IMR-90 (cell line): Measurements from ENCODE around the gene STPG4. TPM values are rescaled to one million over a fixed set of nuclear protein-coding genes. Genes with fewer than 3 reads are reported as not detected.

Source experiments
- ATAC-seq: fragments of 200-7000 bp; cut with Tn5 transposase; 2 replicates; pipeline ENCODE4 v1.9.1; 2020; ENCODE audit warnings: low read depth, mild to moderate bottlenecking, moderate library complexity
- BruUV-seq: library from RNA; stranded (reverse); fragments of 400-500 nt; replicated peaks from 2 replicates; lab custom pipeline; 2021; lab: Mats Ljungman, UMichigan
- CTCF ChIA-PET: fragments of 300-600 bp; formaldehyde crosslinking; extraction: SDS; loops from one replicate; lab custom pipeline; 2021; ENCODE audit warnings: antibody characterized with exemption; lab: Yijun Ruan, JAX
- POLR2A ChIA-PET: fragments of 300-600 bp; sonication (Branson Sonifier 250); formaldehyde crosslinking; loops from one replicate; lab custom pipeline; 2022; ENCODE audit warnings: antibody characterized with exemption; ENCODE audit not compliant: unreplicated experiment; lab: Charles Lee
- DNase-seq: peaks from one replicate; pipeline ENCODE4 v3.0.0; 2013
- H2AFZ ChIP-seq: replicated peaks from 2 replicates; pipeline ENCODE3; 2013; ENCODE audit warnings: low read length, mild to moderate bottlenecking; ENCODE audit not compliant: poor library complexity
- H2AK5ac ChIP-seq: 2 replicates; pipeline ENCODE4 v1.6.1; 2013; ENCODE audit warnings: low read depth, low read length, inconsistent platforms
- H2AK9ac ChIP-seq: replicated peaks from 2 replicates; pipeline ENCODE3; 2013; ENCODE audit warnings: mild to moderate bottlenecking, low read depth, low read length, moderate library complexity; ENCODE audit not compliant: poor library complexity
- H2BK120ac ChIP-seq: 2 replicates; pipeline ENCODE4 v1.6.1; 2013; ENCODE audit warnings: low read depth, low read length, inconsistent platforms
- H2BK15ac ChIP-seq: 3 replicates; pipeline ENCODE4 v1.6.1; 2013; ENCODE audit warnings: low read depth, low read length, inconsistent platforms
- H2BK20ac ChIP-seq: 2 replicates; pipeline ENCODE4 v1.6.1; 2013; ENCODE audit warnings: low read depth, mild to moderate bottlenecking, inconsistent platforms, low read length, moderate library complexity
- H2BK5ac ChIP-seq: 2 replicates; pipeline ENCODE4 v1.6.1; 2013; ENCODE audit warnings: mild to moderate bottlenecking, low read depth, low read length, inconsistent platforms; ENCODE audit not compliant: poor library complexity, severe bottlenecking
- H3K14ac ChIP-seq: replicated peaks from 2 replicates; pipeline ENCODE4 v1.6.1; 2013; ENCODE audit warnings: low read depth, low read length, inconsistent platforms
- H3K18ac ChIP-seq: 2 replicates; pipeline ENCODE4 v1.6.1; 2013; ENCODE audit warnings: low read depth, low read length, control low read depth
- H3K23ac ChIP-seq: 2 replicates; pipeline ENCODE4 v1.6.1; 2013; ENCODE audit warnings: low read depth, low read length, inconsistent platforms
- H3K27ac ChIP-seq: 2 replicates; pipeline ENCODE4 v1.5.1; 2013; ENCODE audit warnings: mild to moderate bottlenecking, control low read depth, low read length; ENCODE audit not compliant: insufficient read depth
- H3K27me3 ChIP-seq: 2 replicates; pipeline ENCODE4 v1.6.1; 2013; ENCODE audit warnings: low read length; ENCODE audit not compliant: control insufficient read depth, insufficient read depth
- H3K36me3 ChIP-seq: 2 replicates; pipeline ENCODE4 v1.6.1; 2013; ENCODE audit warnings: low read length, mixed read lengths; ENCODE audit not compliant: control insufficient read depth, insufficient read depth
- H3K4ac ChIP-seq: 2 replicates; pipeline ENCODE4 v1.6.1; 2013; ENCODE audit warnings: low read depth, low read length, inconsistent platforms
- H3K4me1 ChIP-seq: 2 replicates; pipeline ENCODE4 v1.6.1; 2013; ENCODE audit warnings: low read length, mixed read lengths; ENCODE audit not compliant: control insufficient read depth, insufficient read depth
- H3K4me2 ChIP-seq: 2 replicates; pipeline ENCODE4 v1.6.1; 2013; ENCODE audit warnings: low read depth, mild to moderate bottlenecking, control low read depth, low read length, moderate library complexity
- H3K4me3 ChIP-seq: 2 replicates; pipeline ENCODE4 v1.5.1; 2013; ENCODE audit warnings: low read depth, mild to moderate bottlenecking, control low read depth, low read length, moderate library complexity; ENCODE audit not compliant: insufficient read depth
- H3K56ac ChIP-seq: 2 replicates; pipeline ENCODE4 v1.6.1; 2013; ENCODE audit warnings: low read length, inconsistent platforms; ENCODE audit not compliant: insufficient read depth; ENCODE audit errors: extremely low read depth
- H3K79me1 ChIP-seq, 2 experiments: 2 replicates each; pipeline ENCODE4 v1.6.1; 2013; ENCODE audit warnings: low read length in 2 of 2, inconsistent platforms in 1 of 2, low read depth in 1 of 2
- H3K9ac ChIP-seq: 2 replicates; pipeline ENCODE4 v1.6.1; 2013; ENCODE audit warnings: low read depth, low read length, control low read depth
- H3K9me1 ChIP-seq: 2 replicates; pipeline ENCODE4 v1.6.1; 2013; ENCODE audit warnings: low read length, inconsistent platforms; ENCODE audit not compliant: insufficient read depth
- H3K9me3 ChIP-seq: 2 replicates; pipeline ENCODE4 v1.6.1; 2013; ENCODE audit warnings: low read length; ENCODE audit not compliant: control insufficient read depth, insufficient read depth
- H4K20me1 ChIP-seq: 2 replicates; pipeline ENCODE4 v1.6.1; 2013; ENCODE audit warnings: low read length, inconsistent platforms; ENCODE audit not compliant: insufficient read depth
- H4K5ac ChIP-seq: 2 replicates; pipeline ENCODE4 v1.6.1; 2013; ENCODE audit warnings: mild to moderate bottlenecking, low read depth, low read length, control low read depth
- H4K8ac ChIP-seq, 2 experiments: 2 replicates each; pipeline ENCODE4 v1.6.1; 2013; ENCODE audit warnings: low read depth in 2 of 2, low read length in 2 of 2, control low read depth in 1 of 2, inconsistent platforms in 1 of 2
- H4K91ac ChIP-seq: 2 replicates; pipeline ENCODE4 v1.6.1; 2013; ENCODE audit warnings: low read depth, low read length, inconsistent platforms; ENCODE audit not compliant: insufficient read depth
- WGBS, 2 experiments: methylation state at CpG; one replicate each; pipeline versions ENCODE4 v1.1.5 to v1.1.7; 2013; ENCODE audit warnings: missing lambda C conversion rate in 2 of 2; ENCODE audit not compliant: insufficient read length in 1 of 2; ENCODE audit errors: extremely low coverage in 2 of 2; 5-methylcytosine and 5-hydroxymethylcytosine counted together
- dilution Hi-C: fragments of 300-500 bp; cut with HindIII; formaldehyde crosslinking; loops from one replicate; pipeline ENCODE4 v1.14.3; 2018; ENCODE audit warnings: low sequenced_read_pairs; ENCODE audit not compliant: unreplicated experiment
- in situ Hi-C: fragments of 300-500 bp; cut with MboI; formaldehyde crosslinking; loops from 3 replicates; pipeline ENCODE4 v1.14.3; 2019; ENCODE audit warnings: low sequenced_read_pairs, inconsistent platforms, mixed read lengths
- intact Hi-C: fragments of 100-400 bp; cut with micrococcal nuclease; formaldehyde crosslinking; loops from 2 replicates; pipeline ENCODE4 v1.10.0; 2022
- polyA plus RNA-seq, 3 experiments: library from polyadenylated mRNA; depleted of rRNA; stranded (reverse); fragments of >200 nt; gene quantifications; 2 replicates each; pipeline ENCODE4 v1.2.3, GENCODE V29; 2012; ENCODE audit warnings: low replicate concordance in 1 of 3
- total RNA-seq: library from RNA; depleted of rRNA; stranded (reverse); fragments of >200 nt; gene quantifications from 2 replicates; pipeline ENCODE4 v1.2.3, GENCODE V29; 2012
- TF ChIP-seq, protein P1 (sequence below): conservative IDR thresholded peaks from 2 replicates; pipeline ENCODE4 v1.5.1; 2012; ENCODE audit warnings: mild to moderate bottlenecking, low read depth, low read length, improper control_type of control experiment

Gene STPG4
- total and polyA plus RNA-seq, 2 of the 4 experiments (the other 2 are of a cell fraction) = 0.12 to 0.18 TPM

DNA sequence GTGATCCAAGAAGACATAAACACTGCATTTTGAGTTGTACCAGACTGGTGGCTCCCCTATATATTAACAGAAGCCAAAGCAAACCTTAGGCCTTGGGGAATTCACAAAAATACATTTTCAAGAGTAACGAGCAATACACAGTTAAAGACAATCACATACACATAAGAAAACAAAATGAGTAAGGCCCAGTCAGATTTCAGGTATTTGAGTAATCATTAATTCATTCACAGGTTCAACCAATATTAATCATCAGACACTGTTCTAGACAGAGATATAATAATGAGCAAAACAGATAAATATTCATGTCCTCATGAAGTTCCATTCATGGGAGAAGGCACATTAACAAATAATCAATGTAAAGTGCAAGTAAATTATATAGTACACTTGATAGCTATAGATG is 9.6 kb downstream of the STPG4 start:
- no peak overlapping the region for H3K4me2 ChIP-seq
- no peak overlapping the region for H3K18ac ChIP-seq
- H4K91ac ChIP-seq = no peak overlapping the region
- no peak overlapping the region for H3K9ac ChIP-seq
- TF ChIP-seq, protein P1, sequence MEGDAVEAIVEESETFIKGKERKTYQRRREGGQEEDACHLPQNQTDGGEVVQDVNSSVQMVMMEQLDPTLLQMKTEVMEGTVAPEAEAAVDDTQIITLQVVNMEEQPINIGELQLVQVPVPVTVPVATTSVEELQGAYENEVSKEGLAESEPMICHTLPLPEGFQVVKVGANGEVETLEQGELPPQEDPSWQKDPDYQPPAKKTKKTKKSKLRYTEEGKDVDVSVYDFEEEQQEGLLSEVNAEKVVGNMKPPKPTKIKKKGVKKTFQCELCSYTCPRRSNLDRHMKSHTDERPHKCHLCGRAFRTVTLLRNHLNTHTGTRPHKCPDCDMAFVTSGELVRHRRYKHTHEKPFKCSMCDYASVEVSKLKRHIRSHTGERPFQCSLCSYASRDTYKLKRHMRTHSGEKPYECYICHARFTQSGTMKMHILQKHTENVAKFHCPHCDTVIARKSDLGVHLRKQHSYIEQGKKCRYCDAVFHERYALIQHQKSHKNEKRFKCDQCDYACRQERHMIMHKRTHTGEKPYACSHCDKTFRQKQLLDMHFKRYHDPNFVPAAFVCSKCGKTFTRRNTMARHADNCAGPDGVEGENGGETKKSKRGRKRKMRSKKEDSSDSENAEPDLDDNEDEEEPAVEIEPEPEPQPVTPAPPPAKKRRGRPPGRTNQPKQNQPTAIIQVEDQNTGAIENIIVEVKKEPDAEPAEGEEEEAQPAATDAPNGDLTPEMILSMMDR = no peak
- no peak overlapping the region for H3K23ac ChIP-seq
- DNase-seq (no peak), ATAC-seq (no peak)
- ChIA-PET CTCF (no interaction called here), POLR2A (no interaction called here)
- H3K27me3 ChIP-seq = no peaks in the 10 kb centered on the region
- no peak overlapping the region for H3K14ac ChIP-seq
- H2AK9ac ChIP-seq = no peak overlapping the region
- no peak overlapping the region for H2BK20ac ChIP-seq
- peaks cover 3 to 43% of the 10 kb centered on the region in 2 experiments; a peak in 3 of 4 replicates for H3K79me1 ChIP-seq
- no peak overlapping the region for H2BK120ac ChIP-seq
- intact Hi-C loops (no loop called here), dilution Hi-C loops (no loop called here), in situ Hi-C loops (no loop called here)
- H4K8ac ChIP-seq = no peak overlapping the region
- peaks cover 26% of the 10 kb centered on the region for H3K36me3 ChIP-seq
- no peak overlapping the region for H2BK5ac ChIP-seq
- no peaks in the 10 kb centered on the region for H4K20me1 ChIP-seq
- BruUV-seq = no TSS peak
- no peaks in the 10 kb centered on the region for H3K4me1 ChIP-seq
- H3K9me1 ChIP-seq = peaks cover 3% of the 10 kb centered on the region; the same call in 1 of the 2 replicates
- no CpG with 5 or more reads among the region's 1 CpG for WGBS, 2 experiments
- no peak overlapping the region for H2AK5ac ChIP-seq
- H2AFZ ChIP-seq = no peak overlapping the region
- H3K4ac ChIP-seq = 0 out of 2 replicates have a peak overlapping the region, but pooled peaks have one; percentile 21
- H3K4me3 ChIP-seq = no peak overlapping the region
- H2BK15ac ChIP-seq = no peak overlapping the region
- H3K27ac ChIP-seq = no peak overlapping the region
- no peaks in the 10 kb centered on the region for H3K9me3 ChIP-seq
- H3K56ac ChIP-seq = no peak overlapping the region
- no peak overlapping the region for H4K5ac ChIP-seq
